ENCODE data around the gene VWA1.
"Not testable (repeated sequence)": the region's sequence is repeated elsewhere in the genome, so short reads cannot be mapped to it uniquely, and the experiment has no call there.

The VWA1 gene

GRCh38 chr1:1484976-1485750 is 49.7 kb downstream of the VWA1 start:
- DNase-seq (ENCODE audit: low read depth in 3 of 3): not testable (repeated sequence)

GRCh38 chr1:1485755-1486317 is 50.3 kb downstream of the VWA1 start:
- DNase-seq (ENCODE audit: low read depth in 3 of 3): not testable (repeated sequence)

- no peak for DNase-seq (ENCODE audit: low read depth in 3 of 3)
These were observed 52.2 kb downstream of the VWA1 start for GRCh38 chr1:1487701-1488100.

- no peak for DNase-seq (ENCODE audit: low read depth in 3 of 3)
These were observed 53.7 kb downstream of the VWA1 start for GRCh38 chr1:1489231-1489630.

- no peak for DNase-seq (ENCODE audit: low read depth in 3 of 3)
These were observed 54.4 kb downstream of the VWA1 start for GRCh38 chr1:1489861-1490260.

- no peak for DNase-seq (ENCODE audit: low read depth in 3 of 3)
These were observed 55.2 kb downstream of the VWA1 start for GRCh38 chr1:1490633-1491230.

GRCh38 chr1:1491601-1492000 is 56.1 kb downstream of the VWA1 start:
- DNase-seq (ENCODE audit: low read depth in 3 of 3): no peak

Data from stimulated activated CD4-positive, alpha-beta T cell treated with anti-CD3 and anti-CD28 coated beads, TNF-alpha, amount 100 ng/mL, for 4 hours (primary cell).